ENCODE data around the gene SEMA3C. TPM values are rescaled to one million over a fixed set of nuclear protein-coding genes. Genes with fewer than 3 reads are reported as not detected.

Gene SEMA3C
- polyA plus RNA-seq, 1 donor from 2014 or later, result 386 TPM

- no peaks in the 10 kb centered on the region for H3K9me2 ChIP-seq (ENCODE audit: insufficient read depth, low read length)
- H3F3A ChIP-seq (ENCODE audit: insufficient read depth, low read length, poor library complexity, severe bottlenecking), result no peaks in the 10 kb centered on the region
- peaks cover 35% of the 10 kb centered on the region for H3K79me2 ChIP-seq (replicated peaks; ENCODE audit: insufficient read depth, low read length)
- H3K27ac ChIP-seq (ENCODE audit: low read length), result no peak overlapping the region
- peaks cover 5% of the 10 kb centered on the region for H3K36me3 ChIP-seq (ENCODE audit: insufficient read depth, low read length)
- no peaks in the 10 kb centered on the region for H3K27me3 ChIP-seq (ENCODE audit: insufficient read depth, low read depth, low read length)
- H2AFZ ChIP-seq (ENCODE audit: low read depth, low read length), result no peak overlapping the region
- no peak overlapping the region for H3K9ac ChIP-seq (ENCODE audit: low read length)
- no peak for TF ChIP-seq REST (IDR thresholded peaks at IDR 0.05; ENCODE audit: borderline replicate concordance)
- TF ChIP-seq TAF1 (IDR thresholded peaks at IDR 0.05; ENCODE audit: low read depth), result no peak
- no peak for TF ChIP-seq EZH2 (IDR thresholded peaks at IDR 0.05; ENCODE audit: borderline replicate concordance, insufficient read depth, low read length, poor library complexity, severe bottlenecking)
- no peak for TF ChIP-seq SMC3 (conservative IDR thresholded peaks at IDR 0.05; ENCODE audit: poor library complexity)
- TF ChIP-seq POLR2AphosphoS5 (IDR thresholded peaks at IDR 0.05), result no peak
- TF ChIP-seq CTCF (IDR thresholded peaks at IDR 0.05; ENCODE audit: poor library complexity, severe bottlenecking), result no peak
- no peak for TF ChIP-seq MXI1 (conservative IDR thresholded peaks at IDR 0.05; ENCODE audit: poor library complexity, severe bottlenecking)
- TF ChIP-seq RAD21 (conservative IDR thresholded peaks at IDR 0.05), result no peak
- TF ChIP-seq EP300 (conservative IDR thresholded peaks at IDR 0.05; ENCODE audit: poor library complexity, severe bottlenecking), result no peak
- no peaks in the 10 kb centered on the region for H4K20me1 ChIP-seq (ENCODE audit: insufficient read depth)
- H3K9me3 ChIP-seq (ENCODE audit: low read length), result no peaks in the 10 kb centered on the region
- H3K4me3 ChIP-seq (ENCODE audit: low read length), result no peak overlapping the region
- H3K4me2 ChIP-seq (ENCODE audit: low read length), result no peak overlapping the region
These were observed 77.4 kb downstream of the SEMA3C start for GRCh38 chr7:80841423-80841955.

- Histone ChIP-seq H3K9ac (ENCODE audit: low read length) (no peak overlapping the region), H3K4me3 (ENCODE audit: low read length) (no peak overlapping the region), H3K79me2 (replicated peaks; ENCODE audit: insufficient read depth, low read length) (peaks cover 35% of the 10 kb centered on the region), H4K20me1 (ENCODE audit: insufficient read depth) (no peaks in the 10 kb centered on the region), H3K4me2 (ENCODE audit: low read length) (no peak overlapping the region), H3K9me3 (ENCODE audit: low read length) (no peaks in the 10 kb centered on the region), H3F3A (ENCODE audit: insufficient read depth, low read length, poor library complexity, severe bottlenecking) (no peaks in the 10 kb centered on the region), H3K9me2 (ENCODE audit: insufficient read depth, low read length) (no peaks in the 10 kb centered on the region), H3K27me3 (ENCODE audit: insufficient read depth, low read depth, low read length) (no peaks in the 10 kb centered on the region), H3K36me3 (ENCODE audit: insufficient read depth, low read length) (peaks cover 5% of the 10 kb centered on the region), H2AFZ (ENCODE audit: low read depth, low read length) (no peak overlapping the region), H3K27ac (ENCODE audit: low read length) (no peak overlapping the region)
- TF ChIP-seq POLR2AphosphoS5 (IDR thresholded peaks at IDR 0.05) (no peak), SMC3 (conservative IDR thresholded peaks at IDR 0.05; ENCODE audit: poor library complexity) (no peak), EP300 (conservative IDR thresholded peaks at IDR 0.05; ENCODE audit: poor library complexity, severe bottlenecking) (no peak), MXI1 (conservative IDR thresholded peaks at IDR 0.05; ENCODE audit: poor library complexity, severe bottlenecking) (no peak), RAD21 (conservative IDR thresholded peaks at IDR 0.05) (no peak), TAF1 (IDR thresholded peaks at IDR 0.05; ENCODE audit: low read depth) (no peak), CTCF (IDR thresholded peaks at IDR 0.05; ENCODE audit: poor library complexity, severe bottlenecking) (no peak), REST (IDR thresholded peaks at IDR 0.05; ENCODE audit: borderline replicate concordance) (no peak), EZH2 (IDR thresholded peaks at IDR 0.05; ENCODE audit: borderline replicate concordance, insufficient read depth, low read length, poor library complexity, severe bottlenecking) (no peak)
These were observed 78.2 kb downstream of the SEMA3C start for GRCh38 chr7:80840681-80841080.

All from neural cell (in vitro differentiated cells).